T-helper 17 cell (primary cell): ENCODE results near the gene ZC3H4. TPM values are rescaled to one million over a fixed set of nuclear protein-coding genes. Genes with fewer than 3 reads are reported as not detected.

Experiments used
- ATAC-seq: fragments of 150-1000 bp; cut with Tn5 transposase; 2 replicates; pipeline ENCODE4 v1.10.0; 2021; ENCODE audit warnings: mild to moderate bottlenecking, moderate library complexity
- DNase-seq, 3 donors: peaks; one replicate each; pipeline versions ENCODE4 v3.0.0 to v3.0.0-alpha.2; 2020 to 2021
- H3K9me3 ChIP-seq: one replicate; pipeline ENCODE4 v1.7.0; 2013; ENCODE audit warnings: low read length, mild to moderate bottlenecking; ENCODE audit not compliant: control insufficient read depth, poor library complexity, severe bottlenecking
- H3K27ac Mint-ChIP-seq: one replicate; pipeline ENCODE4 v1.8.0; 2022; ENCODE audit warnings: mild to moderate bottlenecking, moderate library complexity, mixed read lengths
- H3K27me3 Mint-ChIP-seq: one replicate; pipeline ENCODE4 v1.8.0; 2022; ENCODE audit warnings: mixed read lengths
- H3K36me3 Mint-ChIP-seq: one replicate; pipeline ENCODE4 v1.8.0; 2022; ENCODE audit warnings: low read depth, mixed read lengths
- H3K4me1 Mint-ChIP-seq: one replicate; pipeline ENCODE4 v1.8.0; 2022; ENCODE audit warnings: mild to moderate bottlenecking, mixed read lengths
- H3K4me3 Mint-ChIP-seq: one replicate; pipeline ENCODE4 v1.8.0; 2022; ENCODE audit warnings: mild to moderate bottlenecking, moderate library complexity, mixed read lengths
- total RNA-seq, 4 donors: library from RNA in 2 of 4; stranded (reverse) in 2 of 4; gene quantifications; one replicate each; pipeline ENCODE4 v1.2.3 and lab custom pipeline; 2022 to 2026

ZC3H4 gene
- total RNA-seq, 2 donors from 2014 or later: 58.4 to 60.7 TPM

DNA sequence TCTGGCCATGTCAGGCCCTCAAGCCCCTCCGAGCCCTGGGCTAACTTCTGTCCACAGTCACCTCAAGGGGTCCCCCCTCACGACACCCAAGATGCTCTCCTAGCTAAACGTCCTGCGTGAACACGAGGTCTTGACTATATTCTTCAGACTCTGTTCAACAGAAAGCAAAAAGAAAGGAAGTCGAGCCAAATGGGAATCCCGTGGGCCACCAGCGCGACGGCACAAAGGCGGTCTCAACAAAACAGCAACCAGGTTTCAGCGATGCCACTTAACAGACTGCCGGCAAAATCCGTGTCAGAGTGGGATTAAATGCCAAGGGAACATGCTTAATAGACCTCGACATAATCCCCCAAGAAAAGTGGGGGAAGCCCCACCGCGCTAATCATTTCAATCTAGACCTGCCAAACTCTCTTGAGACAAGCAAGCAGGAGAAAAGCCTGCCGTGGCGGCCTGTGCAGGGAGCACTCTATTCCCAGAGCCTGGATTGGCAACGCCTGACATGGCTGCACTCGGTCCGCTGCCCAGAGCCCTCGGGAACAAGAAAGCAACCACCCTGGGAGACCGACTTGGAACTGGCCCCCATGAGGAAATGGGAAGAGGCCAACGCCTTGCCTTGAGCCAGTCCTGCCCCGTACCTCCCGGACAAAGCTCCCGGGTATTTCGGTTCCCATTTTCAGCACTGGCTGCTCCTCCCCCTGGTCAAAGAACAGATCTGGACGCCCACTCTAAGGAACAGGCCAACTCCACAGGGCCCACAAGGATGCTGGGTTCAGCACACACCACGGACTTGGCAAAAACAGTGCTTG lies 16.0 kb downstream of the ZC3H4 start:
- Mint-ChIP-seq H3K4me3 (no peak overlapping the region), H3K36me3 (peaks cover 2% of the 10 kb centered on the region), H3K4me1 (peaks cover 42% of the 10 kb centered on the region), H3K27me3 (no peaks in the 10 kb centered on the region), H3K27ac (peak overlapping the region; percentile 99)
- DNase-seq: no peak
- H3K9me3 ChIP-seq: no peaks in the 10 kb centered on the region
- no peak for ATAC-seq

- Mint-ChIP-seq H3K4me3 (no peak overlapping the region), H3K36me3 (peaks cover 2% of the 10 kb centered on the region), H3K27ac (peak overlapping the region; percentile 99), H3K27me3 (no peaks in the 10 kb centered on the region), H3K4me1 (peaks cover 39% of the 10 kb centered on the region)
- H3K9me3 ChIP-seq: no peaks in the 10 kb centered on the region
- ATAC-seq (no peak), DNase-seq (no peak)
Observed at GRCh38 chr19:47096721-47097120, 16.9 kb downstream of the ZC3H4 start.

- H3K36me3 Mint-ChIP-seq: peaks cover 2% of the 10 kb centered on the region
- peaks cover 39% of the 10 kb centered on the region for H3K4me1 Mint-ChIP-seq
- DNase-seq (no peak), ATAC-seq (no peak)
- H3K9me3 ChIP-seq: no peaks in the 10 kb centered on the region
- peak overlapping the region; percentile 99 for H3K27ac Mint-ChIP-seq
- H3K4me3 Mint-ChIP-seq: no peak overlapping the region
- no peaks in the 10 kb centered on the region for H3K27me3 Mint-ChIP-seq
Observed at GRCh38 chr19:47096100-47096704, 17.4 kb downstream of the ZC3H4 start.

DNA sequence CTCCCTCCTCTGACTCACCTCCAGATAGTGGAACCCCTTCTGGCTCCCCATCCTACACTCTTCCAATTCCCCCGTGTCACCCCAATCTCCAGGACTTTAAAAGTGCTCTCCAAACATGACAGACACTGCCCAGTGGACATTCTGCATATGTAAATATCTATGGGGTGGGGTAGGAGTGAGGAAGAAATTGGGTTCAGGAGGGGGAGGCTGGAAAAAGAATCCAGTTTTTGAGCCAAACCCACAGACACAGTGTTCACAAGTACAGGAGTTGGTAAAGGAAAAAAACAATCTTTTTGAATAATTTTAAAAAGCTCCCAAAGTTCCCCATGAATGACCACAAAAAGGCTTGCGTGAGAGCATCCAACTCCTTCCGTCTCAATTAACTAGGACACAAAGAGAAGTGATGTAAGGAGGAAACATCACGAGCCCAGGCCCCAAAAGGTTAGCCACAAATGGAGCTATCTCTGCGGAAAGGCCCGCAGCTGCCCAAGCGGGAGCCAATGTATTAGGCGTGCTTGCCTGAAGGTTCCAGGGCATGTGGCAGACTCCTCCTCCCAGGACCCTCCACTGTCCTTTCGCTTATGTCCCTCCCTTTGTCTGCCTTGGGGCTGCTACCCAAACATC lies 18.0 kb downstream of the ZC3H4 start:
- ATAC-seq (peak; percentile 51), DNase-seq (no peak)
- peak overlapping the region; percentile 99 for H3K27ac Mint-ChIP-seq
- no peaks in the 10 kb centered on the region for H3K9me3 ChIP-seq
- peaks cover 40% of the 10 kb centered on the region for H3K4me1 Mint-ChIP-seq
- peaks cover 2% of the 10 kb centered on the region for H3K36me3 Mint-ChIP-seq
- H3K27me3 Mint-ChIP-seq: no peaks in the 10 kb centered on the region
- H3K4me3 Mint-ChIP-seq: peak overlapping the region; percentile 93

- H3K9me3 ChIP-seq: no peaks in the 10 kb centered on the region
- H3K27me3 Mint-ChIP-seq: no peaks in the 10 kb centered on the region
- peak overlapping the region; percentile 99 for H3K27ac Mint-ChIP-seq
- DNase-seq: peak in 2 of 3 donors; percentile 17 to 25
- ATAC-seq: peak; percentile 68
- peaks cover 2% of the 10 kb centered on the region for H3K36me3 Mint-ChIP-seq
- peaks cover 41% of the 10 kb centered on the region for H3K4me1 Mint-ChIP-seq
- peak overlapping the region; percentile 93 for H3K4me3 Mint-ChIP-seq
Observed at GRCh38 chr19:47094557-47095475, 18.8 kb downstream of the ZC3H4 start.

DNA sequence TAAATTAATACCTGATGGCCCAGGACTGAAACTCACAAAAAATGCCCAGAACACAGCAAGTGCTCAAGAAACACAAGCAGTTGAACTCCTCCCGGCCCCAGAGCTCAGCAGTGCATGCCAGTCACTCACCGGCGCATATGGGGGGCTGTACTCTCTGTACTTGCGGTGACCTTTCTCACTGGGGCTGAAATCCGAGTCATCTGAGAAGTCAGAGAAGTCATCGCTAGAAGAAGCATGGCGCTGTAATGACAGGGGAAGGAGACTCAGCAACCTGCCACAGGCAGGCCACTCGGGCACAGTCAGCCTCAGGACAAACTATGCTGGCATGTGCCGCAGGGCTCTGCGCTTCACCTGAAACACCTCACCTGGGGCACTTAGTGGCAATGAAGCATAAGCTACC lies 19.7 kb downstream of the ZC3H4 start:
- DNase-seq (no peak), ATAC-seq (peak; percentile 35)
- no peaks in the 10 kb centered on the region for H3K9me3 ChIP-seq
- H3K4me1 Mint-ChIP-seq: peaks cover 40% of the 10 kb centered on the region
- H3K4me3 Mint-ChIP-seq: peak overlapping the region; percentile 93
- H3K36me3 Mint-ChIP-seq: peaks cover 2% of the 10 kb centered on the region
- peak overlapping the region; percentile 99 for H3K27ac Mint-ChIP-seq
- no peaks in the 10 kb centered on the region for H3K27me3 Mint-ChIP-seq

- H3K4me3 Mint-ChIP-seq: no peak overlapping the region
- H3K27ac Mint-ChIP-seq: peak overlapping the region; percentile 99
- peaks cover 36% of the 10 kb centered on the region for H3K4me1 Mint-ChIP-seq
- H3K9me3 ChIP-seq: no peaks in the 10 kb centered on the region
- H3K27me3 Mint-ChIP-seq: no peaks in the 10 kb centered on the region
- H3K36me3 Mint-ChIP-seq: peaks cover 2% of the 10 kb centered on the region
- no peak for DNase-seq
- no peak for ATAC-seq
Observed at GRCh38 chr19:47093254-47093653, 20.3 kb downstream of the ZC3H4 start.

DNA sequence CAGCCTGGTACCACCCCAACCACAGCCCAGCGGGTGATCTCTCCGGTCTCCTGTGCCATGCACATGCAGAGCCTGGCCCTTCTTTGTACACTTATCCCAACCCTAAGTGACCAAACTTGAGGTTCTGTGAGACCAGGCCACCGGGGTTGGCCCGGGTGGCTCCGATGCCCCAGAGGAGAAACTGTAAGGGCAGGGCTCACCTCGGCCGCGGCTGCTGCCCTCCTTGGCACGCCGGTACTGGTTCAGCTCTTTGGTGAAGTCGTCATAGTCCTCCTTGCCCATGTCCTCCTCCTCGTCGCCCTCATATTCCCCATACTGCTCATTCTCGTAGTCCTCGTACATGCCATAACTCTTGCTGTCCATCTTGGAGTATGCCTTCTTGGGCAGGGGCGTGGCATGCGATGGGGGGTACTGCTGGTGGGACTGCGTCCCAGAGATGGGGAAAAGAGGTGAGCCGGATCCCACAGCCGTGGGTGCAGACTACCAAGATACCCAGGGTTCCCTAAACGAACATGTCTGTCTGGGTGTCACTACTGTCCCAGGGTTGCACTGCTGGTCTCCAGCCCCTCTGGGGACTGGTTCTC lies 23.7 kb downstream of the ZC3H4 start:
- ATAC-seq: no peak
- no peaks in the 10 kb centered on the region for H3K27me3 Mint-ChIP-seq
- no peaks in the 10 kb centered on the region for H3K9me3 ChIP-seq
- DNase-seq: no peak
- H3K4me1 Mint-ChIP-seq: peaks cover 19% of the 10 kb centered on the region
- peak overlapping the region; percentile 99 for H3K27ac Mint-ChIP-seq
- H3K4me3 Mint-ChIP-seq: no peak overlapping the region
- H3K36me3 Mint-ChIP-seq: no peaks in the 10 kb centered on the region

GRCh38 chr19:47086280-47086679 lies 27.3 kb downstream of the ZC3H4 start:
- Mint-ChIP-seq H3K27me3 (no peaks in the 10 kb centered on the region), H3K27ac (no peak overlapping the region), H3K36me3 (no peaks in the 10 kb centered on the region), H3K4me1 (peaks cover 7% of the 10 kb centered on the region), H3K4me3 (no peak overlapping the region)
- no peak for DNase-seq
- H3K9me3 ChIP-seq: no peaks in the 10 kb centered on the region
- no peak for ATAC-seq

DNA sequence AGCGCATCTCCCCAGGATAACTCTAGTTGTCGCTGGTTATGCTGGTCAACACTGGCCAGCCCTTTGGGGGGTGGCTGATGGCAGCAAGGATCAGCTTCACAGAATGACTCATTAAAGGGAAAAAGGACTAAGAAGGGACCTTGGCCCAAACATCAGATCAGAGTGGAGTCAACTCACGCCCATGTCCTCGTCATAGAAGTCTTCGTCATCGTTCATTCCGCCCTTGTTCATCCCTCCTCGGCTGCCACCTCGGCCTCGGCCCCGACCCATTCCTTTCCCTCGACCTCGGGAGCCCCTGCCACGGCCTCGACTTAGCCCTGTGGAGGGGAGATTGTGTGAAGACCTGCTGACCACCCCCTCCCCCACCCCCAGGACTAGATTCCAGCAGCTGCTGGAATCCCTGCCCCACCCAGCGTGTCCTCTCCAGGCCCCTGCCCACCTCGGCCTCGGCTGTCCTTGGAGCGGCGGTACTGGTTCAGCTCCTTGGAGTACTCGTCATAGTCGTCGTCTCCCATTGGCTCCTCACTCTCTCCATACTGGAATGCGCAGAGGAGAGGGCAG lies 28.6 kb downstream of the ZC3H4 start:
- no peak for ATAC-seq
- H3K9me3 ChIP-seq: no peaks in the 10 kb centered on the region
- Mint-ChIP-seq H3K4me3 (no peak overlapping the region), H3K27me3 (no peaks in the 10 kb centered on the region), H3K27ac (no peak overlapping the region), H3K4me1 (peaks cover 2% of the 10 kb centered on the region), H3K36me3 (no peaks in the 10 kb centered on the region)
- DNase-seq: no peak

GRCh38 chr19:47082493-47082892 lies 31.1 kb downstream of the ZC3H4 start:
- ATAC-seq (no peak), DNase-seq (no peak)
- Mint-ChIP-seq H3K4me3 (no peak overlapping the region), H3K36me3 (no peaks in the 10 kb centered on the region), H3K27ac (no peak overlapping the region), H3K4me1 (peaks cover 2% of the 10 kb centered on the region), H3K27me3 (no peaks in the 10 kb centered on the region)
- no peaks in the 10 kb centered on the region for H3K9me3 ChIP-seq

- DNase-seq (no peak), ATAC-seq (no peak)
- Mint-ChIP-seq H3K27me3 (no peaks in the 10 kb centered on the region), H3K4me1 (peaks cover 2% of the 10 kb centered on the region), H3K4me3 (no peak overlapping the region), H3K36me3 (no peaks in the 10 kb centered on the region), H3K27ac (no peak overlapping the region)
- no peaks in the 10 kb centered on the region for H3K9me3 ChIP-seq
Observed at GRCh38 chr19:47081095-47081494, 32.5 kb downstream of the ZC3H4 start.
